K562 (cell line): ENCODE data around the gene SERPINB4. TPM values are rescaled to one million over a fixed set of nuclear protein-coding genes. Genes with fewer than 3 reads are reported as not detected.
A peak's percentile ranks its signal among the peaks of the same experiment; 100 is the strongest.

Experiments
- ATAC-seq: fragments of 200-7000 bp; cut with Tn5 transposase; 3 replicates; pipeline ENCODE4 v1.9.1; 2020; ENCODE audit warnings: moderate library complexity
- BruUV-seq: library from RNA; stranded (reverse); fragments of 400-500 nt; replicated peaks from 2 replicates; lab custom pipeline; 2021; lab: Mats Ljungman, UMichigan
- CTCF ChIA-PET: fragments of 300-600 bp; formaldehyde crosslinking; extraction: SDS; loops from one replicate; lab custom pipeline; 2021; ENCODE audit warnings: low intra/inter-chr PET ratio; lab: Yijun Ruan, JAX
- POLR2A ChIA-PET: fragments of 300-600, 350-650 bp; sonication (Branson Sonifier 250); formaldehyde crosslinking; extraction: SDS; loops from one replicate; lab custom pipeline; 2021; ENCODE audit warnings: antibody characterized with exemption, inconsistent platforms; lab: Yijun Ruan, JAX
- DNase-seq, 4 experiments: peaks; one replicate each; pipeline versions ENCODE4 v3.0.0 to v3.0.0-alpha.2; 2011 to 2018; ENCODE audit warnings: low spot score in 3 of 4, mixed read lengths in 3 of 4; ENCODE audit errors: extremely low read depth in 1 of 4
- FAIRE-seq: peaks from 2 replicates; lab custom pipeline; 2011; peaks lifted over from hg19 to GRCh38; lab: Jason Lieb, UNC
- H2AFZ ChIP-seq: 2 replicates; pipeline ENCODE4 v1.6.0; 2011; ENCODE audit warnings: low read depth, low read length, control low read depth, inconsistent platforms
- H3K27ac ChIP-seq: fragments of 200-600 bp; 3 replicates; pipeline ENCODE4 v1.8.0; 2011; ENCODE audit warnings: low read depth, mild to moderate bottlenecking, control low read depth, inconsistent platforms, low read length, moderate library complexity, mixed read lengths; ENCODE audit errors: extremely low read depth
- H3K27me3 ChIP-seq, 2 experiments: fragments of 300-600 bp in 1 of 2; 2 replicates in 1 of 2; 3 replicates in 1 of 2; pipeline versions ENCODE4 v1.6.0 to v1.8.0; 2011; ENCODE audit warnings: inconsistent platforms in 2 of 2, low read length in 2 of 2, mild to moderate bottlenecking in 1 of 2, mixed read lengths in 1 of 2, moderate library complexity in 1 of 2; ENCODE audit not compliant: control insufficient read depth in 2 of 2, insufficient read depth in 2 of 2
- H3K36me3 ChIP-seq: fragments of 300-600 bp; 3 replicates; pipeline ENCODE4 v1.8.0; 2011; ENCODE audit warnings: mild to moderate bottlenecking, low read length, inconsistent platforms; ENCODE audit not compliant: control insufficient read depth, insufficient read depth
- H3K4me1 ChIP-seq, 2 experiments: fragments of 200-600 bp in 1 of 2; replicated peaks in 1 of 2; 2 replicates in 1 of 2; 3 replicates in 1 of 2; pipeline versions ENCODE4 v1.5.1 to v1.8.0; 2011; ENCODE audit warnings: inconsistent platforms in 2 of 2, low read length in 2 of 2, mild to moderate bottlenecking in 1 of 2, mixed read lengths in 1 of 2, moderate library complexity in 1 of 2; ENCODE audit not compliant: control insufficient read depth in 2 of 2, insufficient read depth in 2 of 2
- H3K4me2 ChIP-seq: 2 replicates; pipeline ENCODE4 v1.6.1; 2011; ENCODE audit warnings: low read length, control low read depth, inconsistent platforms, mixed read lengths; ENCODE audit not compliant: insufficient read depth
- H3K4me3 ChIP-seq: fragments of 200-600 bp; sonication (generic), shearing (Covaris generic); 2 replicates; pipeline ENCODE4 v1.5.1; 2016; ENCODE audit warnings: control low read depth, inconsistent platforms
- H3K79me2 ChIP-seq: fragments of 200-600 bp; 3 replicates; pipeline ENCODE4 v1.8.0; 2011; ENCODE audit warnings: low read length, inconsistent platforms; ENCODE audit not compliant: control insufficient read depth, insufficient read depth
- H3K9ac ChIP-seq, 2 experiments: 2 replicates each; pipeline versions ENCODE4 v1.6.0 to v1.6.1; 2011; ENCODE audit warnings: low read depth in 2 of 2, low read length in 2 of 2, control low read depth in 1 of 2, inconsistent platforms in 1 of 2, mild to moderate bottlenecking in 1 of 2, mixed read lengths in 1 of 2; ENCODE audit not compliant: insufficient read depth in 1 of 2
- H3K9me1 ChIP-seq: one replicate; pipeline ENCODE4 v1.6.0; 2011; ENCODE audit warnings: inconsistent platforms, mild to moderate bottlenecking, low read length, moderate library complexity; ENCODE audit not compliant: control insufficient read depth, insufficient read depth
- H3K9me3 ChIP-seq: replicated peaks from 2 replicates; pipeline ENCODE4 v1.5.1; 2011; ENCODE audit warnings: low read depth, low read length, inconsistent platforms; ENCODE audit not compliant: control insufficient read depth, insufficient read depth
- H4K20me1 ChIP-seq: replicated peaks from 2 replicates; pipeline ENCODE4 v1.6.1; 2011; ENCODE audit warnings: low read length, inconsistent platforms, mixed read lengths; ENCODE audit not compliant: control insufficient read depth, insufficient read depth
- CREB5 ChIP-seq: fragments of 250-450 bp; sonication (Bioruptor Pico); IDR thresholded peaks from 2 replicates; pipeline ENCODE4 v1.5.0; 2020; ENCODE audit warnings: mild to moderate bottlenecking
- HLTF ChIP-seq: fragments of 450-650 bp; IDR thresholded peaks from 2 replicates; pipeline ENCODE4 v1.6.1; 2016
- NONO ChIP-seq, 2 experiments: fragments of 200-400 bp in 1 of 2; fragments of 450-650 bp in 1 of 2; formaldehyde crosslinking in 1 of 2; IDR thresholded peaks; 2 replicates each; pipeline ENCODE4 v1.6.1; 2017; ENCODE audit warnings: low read depth in 2 of 2, mild to moderate bottlenecking in 2 of 2, moderate library complexity in 2 of 2, low read length in 1 of 2
- RBM39 ChIP-seq: fragments of 200-400 bp; formaldehyde crosslinking; optimal IDR thresholded peaks from 2 replicates; pipeline ENCODE3; 2018; ENCODE audit warnings: low read depth, low read length
- SIN3A ChIP-seq, 2 experiments: fragments of 150-350 bp in 1 of 2; IDR thresholded peaks; 2 replicates each; pipeline ENCODE4 v1.6.1; 2011 to 2016; ENCODE audit warnings: borderline replicate concordance in 2 of 2, low read depth in 2 of 2, low read length in 2 of 2, mild to moderate bottlenecking in 2 of 2, moderate library complexity in 2 of 2; ENCODE audit not compliant: control insufficient read depth in 1 of 2
- WGBS: fragments of 100-300 bp; shearing (Covaris generic); methylation state at CpG from one replicate; pipeline ENCODE4 v1.1.6; 2016; ENCODE audit warnings: low coverage, mixed read lengths; ENCODE audit not compliant: insufficient coverage; ENCODE audit errors: missing lambda C conversion rate; 5-methylcytosine and 5-hydroxymethylcytosine counted together
- in situ Hi-C: fragments of 300-500 bp; cut with MboI; formaldehyde crosslinking; loops from 4 replicates; pipeline ENCODE4 v1.15.0; 2018; ENCODE audit warnings: inconsistent platforms, mixed read lengths
- intact Hi-C: fragments of 100-400 bp; cut with micrococcal nuclease; formaldehyde crosslinking; loops from 2 replicates; pipeline ENCODE4 v1.14.2; 2022
- polyA plus RNA-seq, 8 experiments: library from polyadenylated mRNA; depleted of rRNA in 4 of 8; stranded (reverse) in 5 of 8; unstranded in 3 of 8; fragments of >200 nt; fragmentation: Nextera tagmentation in 2 of 8; fragmentation: Illumina TruSeq in 1 of 8; extraction: Ambion mirVana in 2 of 8; extraction: Trizol in 1 of 8; gene quantifications; 2 replicates each; pipeline versions ENCODE4 v1.2.1 to v1.2.3, GENCODE V29; 2011 to 2014; ENCODE audit warnings: inconsistent platforms in 1 of 8, missing spikeins in 1 of 8
- total RNA-seq, 7 experiments: library from RNA; depleted of rRNA in 6 of 7; stranded (reverse); fragments of >200 nt in 6 of 7; fragmentation: Illumina TruSeq in 2 of 7; extraction: Trizol in 2 of 7; gene quantifications; 2 replicates each; pipeline versions ENCODE4 v1.2.1 to v1.2.3, GENCODE V29; 2011 to 2021; ENCODE audit warnings: low replicate concordance in 1 of 7
- TF ChIP-seq, protein P1 (sequence below): IDR thresholded peaks from 2 replicates; pipeline ENCODE4 v1.6.1; 2016; ENCODE audit warnings: missing genetic modification characterization, missing compliant biosample characterization
- TF ChIP-seq, protein P2 (sequence below): sonication (generic); formaldehyde crosslinking; IDR thresholded peaks from 2 replicates; pipeline ENCODE4 v1.8.0; 2022; ENCODE audit warnings: mild to moderate bottlenecking, missing genetic modification reagents, borderline replicate concordance

The SERPINB4 gene
- total and polyA plus RNA-seq, 9 of the 15 experiments (the other 6 are each of a cell fraction or from before 2014, with no cell fraction given) = not detected

DNA sequence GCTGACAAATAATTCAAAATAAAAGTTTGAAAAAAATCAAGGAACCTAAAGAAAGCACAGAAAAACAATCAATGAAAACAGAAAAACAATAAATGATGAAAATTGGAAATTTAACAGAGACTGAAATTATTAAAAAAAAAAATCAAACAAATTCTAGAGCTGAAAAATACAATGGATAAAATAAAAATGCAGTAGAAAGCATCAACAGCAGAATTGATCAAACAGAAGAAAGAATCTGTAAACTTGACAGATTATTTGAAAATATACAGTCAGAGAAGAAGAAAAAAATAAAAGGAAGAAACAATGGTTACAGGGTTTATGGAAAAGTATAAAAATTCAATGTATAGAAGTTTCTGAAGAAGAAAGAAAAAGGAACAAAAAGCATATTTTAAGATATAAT, 16.2 kb downstream of the SERPINB4 start:
- no peak overlapping the region for H3K4me2 ChIP-seq
- H4K20me1 ChIP-seq = no peaks in the 10 kb centered on the region
- H3K79me2 ChIP-seq = no peaks in the 10 kb centered on the region
- no peaks in the 10 kb centered on the region for H3K27me3 ChIP-seq
- no peak overlapping the region for H3K4me3 ChIP-seq
- H3K9ac ChIP-seq = no peak overlapping the region
- intact Hi-C loops = no loop called here
- no peaks in the 10 kb centered on the region for H3K9me1 ChIP-seq
- TF ChIP-seq HLTF (0 out of 2 replicates have a peak, but pooled peaks have one; percentile 50), RBM39 (no peak)
- ChIA-PET CTCF (no interaction called here), POLR2A (no interaction called here)
- in situ Hi-C loops = no loop called here
- FAIRE-seq (no peak), DNase-seq (no peak), ATAC-seq (no peak)
- no peaks in the 10 kb centered on the region; the same call in 1 of the 2 replicates for H3K9me3 ChIP-seq
- H3K36me3 ChIP-seq = no peaks in the 10 kb centered on the region
- BruUV-seq = no TSS peak
- no peak overlapping the region for H3K27ac ChIP-seq
- no peak overlapping the region for H2AFZ ChIP-seq
- H3K4me1 ChIP-seq = no peaks in the 10 kb centered on the region

DNA sequence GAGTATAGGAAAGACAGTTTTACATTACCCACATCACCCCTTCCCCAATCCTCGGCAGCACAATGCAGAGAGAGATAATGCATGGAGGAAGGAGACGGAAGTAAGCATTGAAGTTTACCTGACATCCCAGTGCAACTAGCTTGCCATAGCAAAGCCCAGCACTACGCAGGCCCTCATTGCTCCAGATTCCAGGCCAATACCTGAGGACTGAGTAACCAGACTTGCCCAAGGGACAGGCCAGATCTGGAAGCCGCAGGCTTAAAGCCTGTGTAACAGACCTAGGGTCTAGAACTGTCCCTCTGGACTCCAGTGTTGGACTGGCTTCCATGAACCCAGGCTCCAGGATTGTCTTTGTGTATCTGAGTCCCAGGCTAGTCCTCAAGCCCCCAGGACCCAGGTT, 17.6 kb downstream of the SERPINB4 start:
- no peak for DNase-seq
- H3K9me3 ChIP-seq = no peaks in the 10 kb centered on the region; the same call in 1 of the 2 replicates
- TF ChIP-seq NONO (IDR thresholded peaks at IDR 0.05; ENCODE audit: low read depth in 2 of 2, low read length in 1 of 2) (no peak), CREB5 (no peak), SIN3A (IDR thresholded peaks at IDR 0.05; ENCODE audit: borderline replicate concordance in 2 of 2, control insufficient read depth in 1 of 2, low read depth in 2 of 2, low read length in 2 of 2) (no peak)
- TF ChIP-seq, protein P1, sequence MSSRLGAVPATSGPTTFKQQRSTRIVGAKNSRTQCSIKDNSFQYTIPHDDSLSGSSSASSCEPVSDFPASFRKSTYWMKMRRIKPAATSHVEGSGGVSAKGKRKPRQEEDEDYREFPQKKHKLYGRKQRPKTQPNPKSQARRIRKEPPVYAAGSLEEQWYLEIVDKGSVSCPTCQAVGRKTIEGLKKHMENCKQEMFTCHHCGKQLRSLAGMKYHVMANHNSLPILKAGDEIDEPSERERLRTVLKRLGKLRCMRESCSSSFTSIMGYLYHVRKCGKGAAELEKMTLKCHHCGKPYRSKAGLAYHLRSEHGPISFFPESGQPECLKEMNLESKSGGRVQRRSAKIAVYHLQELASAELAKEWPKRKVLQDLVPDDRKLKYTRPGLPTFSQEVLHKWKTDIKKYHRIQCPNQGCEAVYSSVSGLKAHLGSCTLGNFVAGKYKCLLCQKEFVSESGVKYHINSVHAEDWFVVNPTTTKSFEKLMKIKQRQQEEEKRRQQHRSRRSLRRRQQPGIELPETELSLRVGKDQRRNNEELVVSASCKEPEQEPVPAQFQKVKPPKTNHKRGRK (tag) = no peak
- TF ChIP-seq, protein P2, sequence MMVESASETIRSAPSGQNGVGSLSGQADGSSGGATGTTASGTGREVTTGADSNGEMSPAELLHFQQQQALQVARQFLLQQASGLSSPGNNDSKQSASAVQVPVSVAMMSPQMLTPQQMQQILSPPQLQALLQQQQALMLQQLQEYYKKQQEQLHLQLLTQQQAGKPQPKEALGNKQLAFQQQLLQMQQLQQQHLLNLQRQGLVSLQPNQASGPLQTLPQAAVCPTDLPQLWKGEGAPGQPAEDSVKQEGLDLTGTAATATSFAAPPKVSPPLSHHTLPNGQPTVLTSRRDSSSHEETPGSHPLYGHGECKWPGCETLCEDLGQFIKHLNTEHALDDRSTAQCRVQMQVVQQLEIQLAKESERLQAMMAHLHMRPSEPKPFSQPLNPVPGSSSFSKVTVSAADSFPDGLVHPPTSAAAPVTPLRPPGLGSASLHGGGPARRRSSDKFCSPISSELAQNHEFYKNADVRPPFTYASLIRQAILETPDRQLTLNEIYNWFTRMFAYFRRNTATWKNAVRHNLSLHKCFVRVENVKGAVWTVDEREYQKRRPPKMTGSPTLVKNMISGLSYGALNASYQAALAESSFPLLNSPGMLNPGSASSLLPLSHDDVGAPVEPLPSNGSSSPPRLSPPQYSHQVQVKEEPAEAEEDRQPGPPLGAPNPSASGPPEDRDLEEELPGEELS (CRISPR knock-in tag) = no peak

More for the DNA sequence above, 17.6 kb downstream of the SERPINB4 start:
- in situ Hi-C loops = no loop called here
- Histone ChIP-seq H3K4me2 (no peak overlapping the region), H3K9me1 (no peaks in the 10 kb centered on the region), H3K27ac (no peak overlapping the region), H4K20me1 (no peaks in the 10 kb centered on the region), H3K9ac (no peak overlapping the region), H2AFZ (no peak overlapping the region), H3K36me3 (no peaks in the 10 kb centered on the region), H3K79me2 (no peaks in the 10 kb centered on the region), H3K4me1 (no peaks in the 10 kb centered on the region), H3K4me3 (no peak overlapping the region), H3K27me3 (no peaks in the 10 kb centered on the region)
- 0% methylated on average over 4 of the region's 4 CpGs for WGBS
- no peak for ATAC-seq
- CTCF ChIA-PET = no interaction called here
- POLR2A ChIA-PET = no interaction called here
- no peak for FAIRE-seq
- intact Hi-C loops = no loop called here
- no TSS peak for BruUV-seq
